Liver (tissue), 3 donors: ENCODE results near the gene PRR5L.

Source experiments
- FOXA2 ChIP-seq: IDR thresholded peaks from 2 replicates; pipeline ENCODE4 v1.6.1; 2016; ENCODE audit warnings: antibody characterized with exemption
- GABPA ChIP-seq, 2 donors: IDR thresholded peaks in 1 of 2; conservative IDR thresholded peaks in 1 of 2; 2 replicates each; pipeline ENCODE4 v1.6.1; 2016; ENCODE audit warnings: antibody characterized with exemption in 2 of 2, mild to moderate bottlenecking in 1 of 2, moderate library complexity in 1 of 2
- JUND ChIP-seq, 2 donors: IDR thresholded peaks; 2 replicates each; pipeline ENCODE4 v1.6.1; 2016; ENCODE audit warnings: antibody characterized with exemption in 2 of 2
- RAD21 ChIP-seq, 2 donors: IDR thresholded peaks; 2 replicates each; pipeline ENCODE4 v1.6.1; 2016; ENCODE audit warnings: antibody characterized with exemption in 2 of 2, mild to moderate bottlenecking in 2 of 2
- TF ChIP-seq, protein P1 (sequence below): fragments of 150-350 bp; IDR thresholded peaks from 2 replicates; pipeline ENCODE4 v1.5.1; 2017; ENCODE audit warnings: improper control_type of control experiment, low read depth, low read length; ENCODE audit not compliant: missing input control
- TF ChIP-seq, protein P2 (sequence below): IDR thresholded peaks from 2 replicates; pipeline ENCODE4 v1.6.1; 2016; ENCODE audit warnings: antibody characterized with exemption, mild to moderate bottlenecking
- TF ChIP-seq, protein P3 (sequence below): IDR thresholded peaks from 2 replicates; pipeline ENCODE4 v1.6.1; 2016; ENCODE audit warnings: antibody characterized with exemption
- donor health status: healthy.
- donor health status: healthy.

DNA sequence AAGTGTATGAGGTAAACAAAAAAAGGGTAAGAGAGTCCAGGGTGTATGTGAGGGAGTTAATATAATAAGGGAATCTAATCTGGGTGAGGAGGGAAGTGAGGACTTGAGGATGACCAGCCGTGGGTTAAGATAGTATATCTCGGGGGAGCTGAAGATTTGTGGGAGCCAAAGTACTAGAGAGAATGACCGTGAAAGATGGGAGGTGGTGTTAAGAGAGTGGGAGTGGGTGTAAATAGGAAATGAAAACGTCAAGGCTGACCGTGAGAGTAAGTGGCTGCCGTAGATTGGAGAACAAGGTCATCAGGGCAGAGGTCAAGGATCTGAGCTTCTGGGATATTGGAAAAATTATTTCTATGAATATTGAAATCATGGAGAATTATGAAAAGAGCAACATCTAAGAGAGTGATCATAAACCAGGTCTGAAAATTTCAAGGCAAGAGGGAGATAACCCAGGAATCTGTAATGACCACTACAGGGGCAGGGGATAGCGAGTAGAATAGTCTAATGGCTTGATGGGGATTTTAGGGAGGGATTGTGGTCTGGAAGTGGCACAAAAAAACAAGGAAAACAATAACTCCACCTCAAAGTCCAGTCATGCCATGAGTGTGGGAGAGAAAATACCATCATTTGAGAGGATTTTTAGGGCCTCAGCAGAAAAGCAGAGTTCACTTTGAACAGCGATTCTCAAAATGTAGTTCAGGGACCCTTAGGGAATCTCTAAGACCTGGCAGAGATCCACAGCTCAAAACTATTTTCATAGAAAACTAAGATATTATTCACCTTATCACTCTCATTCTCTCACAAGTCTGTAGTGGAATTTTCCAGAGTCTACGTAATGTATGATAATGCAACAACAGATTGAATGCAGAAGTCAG, 72.0 kb downstream of the PRR5L start:
- TF ChIP-seq JUND (IDR thresholded peaks at IDR 0.05) (no peak), RAD21 (IDR thresholded peaks at IDR 0.05) (no peak), GABPA (IDR thresholded peaks at IDR 0.05 in 1 of 2, conservative IDR thresholded peaks at IDR 0.05 in 1 of 2) (no peak), FOXA2 (no peak)
- TF ChIP-seq, protein P1, sequence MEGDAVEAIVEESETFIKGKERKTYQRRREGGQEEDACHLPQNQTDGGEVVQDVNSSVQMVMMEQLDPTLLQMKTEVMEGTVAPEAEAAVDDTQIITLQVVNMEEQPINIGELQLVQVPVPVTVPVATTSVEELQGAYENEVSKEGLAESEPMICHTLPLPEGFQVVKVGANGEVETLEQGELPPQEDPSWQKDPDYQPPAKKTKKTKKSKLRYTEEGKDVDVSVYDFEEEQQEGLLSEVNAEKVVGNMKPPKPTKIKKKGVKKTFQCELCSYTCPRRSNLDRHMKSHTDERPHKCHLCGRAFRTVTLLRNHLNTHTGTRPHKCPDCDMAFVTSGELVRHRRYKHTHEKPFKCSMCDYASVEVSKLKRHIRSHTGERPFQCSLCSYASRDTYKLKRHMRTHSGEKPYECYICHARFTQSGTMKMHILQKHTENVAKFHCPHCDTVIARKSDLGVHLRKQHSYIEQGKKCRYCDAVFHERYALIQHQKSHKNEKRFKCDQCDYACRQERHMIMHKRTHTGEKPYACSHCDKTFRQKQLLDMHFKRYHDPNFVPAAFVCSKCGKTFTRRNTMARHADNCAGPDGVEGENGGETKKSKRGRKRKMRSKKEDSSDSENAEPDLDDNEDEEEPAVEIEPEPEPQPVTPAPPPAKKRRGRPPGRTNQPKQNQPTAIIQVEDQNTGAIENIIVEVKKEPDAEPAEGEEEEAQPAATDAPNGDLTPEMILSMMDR: no peak
- TF ChIP-seq, protein P2, sequence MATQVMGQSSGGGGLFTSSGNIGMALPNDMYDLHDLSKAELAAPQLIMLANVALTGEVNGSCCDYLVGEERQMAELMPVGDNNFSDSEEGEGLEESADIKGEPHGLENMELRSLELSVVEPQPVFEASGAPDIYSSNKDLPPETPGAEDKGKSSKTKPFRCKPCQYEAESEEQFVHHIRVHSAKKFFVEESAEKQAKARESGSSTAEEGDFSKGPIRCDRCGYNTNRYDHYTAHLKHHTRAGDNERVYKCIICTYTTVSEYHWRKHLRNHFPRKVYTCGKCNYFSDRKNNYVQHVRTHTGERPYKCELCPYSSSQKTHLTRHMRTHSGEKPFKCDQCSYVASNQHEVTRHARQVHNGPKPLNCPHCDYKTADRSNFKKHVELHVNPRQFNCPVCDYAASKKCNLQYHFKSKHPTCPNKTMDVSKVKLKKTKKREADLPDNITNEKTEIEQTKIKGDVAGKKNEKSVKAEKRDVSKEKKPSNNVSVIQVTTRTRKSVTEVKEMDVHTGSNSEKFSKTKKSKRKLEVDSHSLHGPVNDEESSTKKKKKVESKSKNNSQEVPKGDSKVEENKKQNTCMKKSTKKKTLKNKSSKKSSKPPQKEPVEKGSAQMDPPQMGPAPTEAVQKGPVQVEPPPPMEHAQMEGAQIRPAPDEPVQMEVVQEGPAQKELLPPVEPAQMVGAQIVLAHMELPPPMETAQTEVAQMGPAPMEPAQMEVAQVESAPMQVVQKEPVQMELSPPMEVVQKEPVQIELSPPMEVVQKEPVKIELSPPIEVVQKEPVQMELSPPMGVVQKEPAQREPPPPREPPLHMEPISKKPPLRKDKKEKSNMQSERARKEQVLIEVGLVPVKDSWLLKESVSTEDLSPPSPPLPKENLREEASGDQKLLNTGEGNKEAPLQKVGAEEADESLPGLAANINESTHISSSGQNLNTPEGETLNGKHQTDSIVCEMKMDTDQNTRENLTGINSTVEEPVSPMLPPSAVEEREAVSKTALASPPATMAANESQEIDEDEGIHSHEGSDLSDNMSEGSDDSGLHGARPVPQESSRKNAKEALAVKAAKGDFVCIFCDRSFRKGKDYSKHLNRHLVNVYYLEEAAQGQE: no peak
- TF ChIP-seq, protein P3, sequence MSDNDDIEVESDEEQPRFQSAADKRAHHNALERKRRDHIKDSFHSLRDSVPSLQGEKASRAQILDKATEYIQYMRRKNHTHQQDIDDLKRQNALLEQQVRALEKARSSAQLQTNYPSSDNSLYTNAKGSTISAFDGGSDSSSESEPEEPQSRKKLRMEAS: no peak
